ENCODE measurements around the gene FERMT1.

The FERMT1 gene

DNA sequence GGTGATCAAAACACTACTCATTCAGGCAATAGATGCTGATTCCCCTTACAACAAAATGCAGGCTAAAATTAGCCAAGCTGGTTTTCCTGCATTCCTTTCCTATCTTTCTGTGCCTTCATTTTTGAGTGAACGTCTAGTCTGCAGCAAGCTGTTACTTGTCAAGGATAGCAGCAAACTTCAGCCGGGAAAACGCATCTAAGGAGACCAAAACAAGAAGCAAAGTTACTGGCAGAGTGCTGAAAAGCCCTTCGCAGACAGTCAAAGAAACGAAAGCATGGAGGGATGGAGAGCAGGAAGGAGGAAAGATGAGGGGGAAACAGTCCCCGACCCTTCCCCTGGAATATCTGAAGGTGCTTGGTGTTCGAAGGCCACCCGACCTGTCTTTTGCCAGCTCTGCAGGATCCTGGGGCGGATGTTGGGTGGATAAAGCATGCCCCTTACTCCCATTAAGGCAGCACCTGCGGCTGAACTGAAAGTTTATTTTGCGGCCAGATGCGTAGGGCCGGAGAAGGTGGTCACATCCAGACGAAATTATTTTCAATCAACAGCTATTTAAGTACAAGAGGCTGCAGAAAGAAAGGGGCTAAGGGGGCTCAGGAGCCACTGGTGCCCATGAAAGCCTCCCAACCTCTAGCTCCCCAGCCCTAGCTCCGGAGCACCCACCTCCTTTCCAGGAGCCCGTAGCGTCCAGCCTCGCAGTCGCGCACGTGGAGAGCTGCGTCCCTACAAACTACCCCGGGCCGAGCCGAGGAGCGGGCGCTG lies 538 bp downstream of the FERMT1 start:
- Histone ChIP-seq H3K4me3 (ENCODE audit: low read depth, low read length) (peak overlapping the region; percentile 32), H3K36me3 (no peaks in the 10 kb centered on the region), H3K27ac (no peak overlapping the region), H3K9me3 (ENCODE audit: severe bottlenecking) (no peaks in the 10 kb centered on the region), H3K27me3 (ENCODE audit: insufficient read depth, low read depth, severe bottlenecking) (peaks cover 34% of the 10 kb centered on the region)
- TF ChIP-seq, protein P1, sequence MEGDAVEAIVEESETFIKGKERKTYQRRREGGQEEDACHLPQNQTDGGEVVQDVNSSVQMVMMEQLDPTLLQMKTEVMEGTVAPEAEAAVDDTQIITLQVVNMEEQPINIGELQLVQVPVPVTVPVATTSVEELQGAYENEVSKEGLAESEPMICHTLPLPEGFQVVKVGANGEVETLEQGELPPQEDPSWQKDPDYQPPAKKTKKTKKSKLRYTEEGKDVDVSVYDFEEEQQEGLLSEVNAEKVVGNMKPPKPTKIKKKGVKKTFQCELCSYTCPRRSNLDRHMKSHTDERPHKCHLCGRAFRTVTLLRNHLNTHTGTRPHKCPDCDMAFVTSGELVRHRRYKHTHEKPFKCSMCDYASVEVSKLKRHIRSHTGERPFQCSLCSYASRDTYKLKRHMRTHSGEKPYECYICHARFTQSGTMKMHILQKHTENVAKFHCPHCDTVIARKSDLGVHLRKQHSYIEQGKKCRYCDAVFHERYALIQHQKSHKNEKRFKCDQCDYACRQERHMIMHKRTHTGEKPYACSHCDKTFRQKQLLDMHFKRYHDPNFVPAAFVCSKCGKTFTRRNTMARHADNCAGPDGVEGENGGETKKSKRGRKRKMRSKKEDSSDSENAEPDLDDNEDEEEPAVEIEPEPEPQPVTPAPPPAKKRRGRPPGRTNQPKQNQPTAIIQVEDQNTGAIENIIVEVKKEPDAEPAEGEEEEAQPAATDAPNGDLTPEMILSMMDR (IDR thresholded peaks at IDR 0.05; ENCODE audit: low read depth, low read length) = no peak
- no peak for DNase-seq

DNA sequence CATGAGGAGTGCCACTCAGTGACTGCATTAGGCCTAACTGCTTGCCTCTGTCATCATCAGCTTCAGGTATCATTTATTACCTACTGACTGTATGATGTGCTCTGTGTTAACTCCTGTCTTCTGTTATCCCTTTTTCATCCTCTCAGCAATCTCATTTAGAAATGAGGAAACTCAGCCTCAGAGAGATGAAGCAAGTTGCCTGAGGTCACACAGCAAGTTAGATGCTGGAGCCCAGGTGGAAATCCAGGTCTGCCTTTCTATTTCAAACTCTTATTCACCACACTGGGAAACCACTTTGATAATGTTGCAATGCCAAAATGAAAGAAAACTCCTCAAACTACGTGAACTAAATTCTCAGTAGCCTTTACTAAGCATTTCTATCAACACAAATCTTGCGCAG lies 1.3 kb downstream of the FERMT1 start:
- Histone ChIP-seq H3K27ac (no peak overlapping the region), H3K27me3 (ENCODE audit: insufficient read depth, low read depth, severe bottlenecking) (peaks cover 29% of the 10 kb centered on the region), H3K4me3 (ENCODE audit: low read depth, low read length) (no peak overlapping the region), H3K36me3 (no peaks in the 10 kb centered on the region), H3K9me3 (ENCODE audit: severe bottlenecking) (no peaks in the 10 kb centered on the region)
- TF ChIP-seq, protein P1 (IDR thresholded peaks at IDR 0.05; ENCODE audit: low read depth, low read length) = no peak
- DNase-seq = no peak

DNA sequence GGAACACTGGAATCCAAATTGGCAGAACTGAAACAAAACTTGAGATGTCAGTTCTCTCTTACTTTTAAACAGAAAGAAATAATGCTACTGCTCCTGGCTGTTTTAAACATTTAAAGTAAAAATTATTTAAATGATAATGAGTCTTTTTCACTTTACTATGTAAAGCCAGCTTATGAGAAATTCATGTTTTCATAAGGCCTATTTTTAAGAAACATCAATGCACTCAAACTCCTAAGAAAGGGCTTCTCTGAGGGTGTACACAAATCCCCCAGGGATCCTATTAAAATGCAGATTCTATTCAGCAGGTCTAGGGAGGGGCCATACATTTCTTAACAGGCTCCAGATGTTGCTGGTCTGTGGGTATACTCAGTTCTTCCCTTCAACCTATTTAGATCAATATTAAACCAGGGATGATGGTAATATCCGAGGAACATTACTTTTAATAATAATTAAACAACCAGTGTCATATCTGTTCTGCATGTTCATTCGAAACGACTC lies 2.3 kb downstream of the FERMT1 start:
- no peak for DNase-seq
- Histone ChIP-seq H3K27me3 (ENCODE audit: insufficient read depth, low read depth, severe bottlenecking) (peaks cover 29% of the 10 kb centered on the region), H3K4me3 (ENCODE audit: low read depth, low read length) (no peak overlapping the region), H3K9me3 (ENCODE audit: severe bottlenecking) (no peaks in the 10 kb centered on the region), H3K36me3 (no peaks in the 10 kb centered on the region), H3K27ac (no peak overlapping the region)
- TF ChIP-seq, protein P1 (IDR thresholded peaks at IDR 0.05; ENCODE audit: low read depth, low read length) = no peak

DNA sequence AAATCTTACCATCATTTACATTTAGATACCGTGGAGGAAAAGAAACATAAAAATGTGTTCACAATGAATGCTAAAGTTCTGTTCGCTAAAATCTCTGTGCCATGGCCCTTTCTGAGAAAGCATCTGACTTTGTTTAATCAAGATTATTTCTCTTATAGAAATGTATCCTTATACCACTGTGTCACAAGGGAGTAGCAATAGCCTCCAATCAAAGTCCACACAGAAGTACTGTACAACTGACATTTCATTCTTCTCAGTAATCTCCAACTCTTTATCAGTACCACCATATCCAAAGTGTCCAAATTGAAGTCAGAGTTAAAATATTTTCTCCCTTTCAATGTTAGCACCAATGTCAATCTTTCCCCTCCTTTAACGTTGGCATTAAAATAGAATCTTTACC lies 6.1 kb downstream of the FERMT1 start:
- peaks cover 7% of the 10 kb centered on the region for H3K27me3 ChIP-seq (ENCODE audit: insufficient read depth, low read depth, severe bottlenecking)
- H3K4me3 ChIP-seq (ENCODE audit: low read depth, low read length) = no peak overlapping the region
- H3K9me3 ChIP-seq (ENCODE audit: severe bottlenecking) = peaks cover 7% of the 10 kb centered on the region
- no peak for DNase-seq
- TF ChIP-seq, protein P1 (IDR thresholded peaks at IDR 0.05; ENCODE audit: low read depth, low read length) = no peak
- H3K36me3 ChIP-seq = no peaks in the 10 kb centered on the region
- no peak overlapping the region for H3K27ac ChIP-seq

DNA sequence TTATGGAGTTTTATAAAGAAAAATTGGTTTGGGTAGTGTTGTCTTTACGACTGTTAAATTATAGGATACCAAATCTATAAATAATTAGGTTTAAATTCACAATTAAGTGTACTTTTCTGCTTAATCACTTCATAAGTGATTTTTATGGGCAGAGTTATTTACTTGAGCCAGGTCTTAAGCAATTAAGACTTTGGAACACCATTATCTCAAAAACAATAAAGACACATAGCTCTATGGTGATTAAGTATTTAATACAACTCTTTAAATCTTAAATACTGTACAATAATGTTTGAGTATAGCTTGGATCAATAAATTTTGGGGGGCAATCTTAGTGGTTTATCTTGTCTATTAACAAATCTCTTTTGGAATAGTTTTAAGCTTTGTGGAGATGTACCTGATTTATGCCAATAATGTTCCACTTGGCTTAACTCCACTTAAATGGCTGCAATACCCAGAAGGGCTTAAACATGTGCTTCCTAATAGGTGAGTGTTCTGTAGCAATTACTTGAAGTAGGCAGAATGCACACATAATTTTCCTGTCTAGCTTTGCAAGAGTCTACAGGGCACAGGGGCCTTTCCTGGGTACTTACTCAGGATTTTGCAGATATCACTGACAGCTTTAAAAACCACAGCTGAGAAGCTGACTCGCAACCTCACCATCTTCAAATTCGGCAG lies 7.5 kb downstream of the FERMT1 start:
- Histone ChIP-seq H3K36me3 (no peaks in the 10 kb centered on the region), H3K9me3 (ENCODE audit: severe bottlenecking) (peaks cover 7% of the 10 kb centered on the region), H3K27ac (no peak overlapping the region), H3K27me3 (ENCODE audit: insufficient read depth, low read depth, severe bottlenecking) (no peaks in the 10 kb centered on the region), H3K4me3 (ENCODE audit: low read depth, low read length) (no peak overlapping the region)
- DNase-seq = no peak
- TF ChIP-seq, protein P1 (IDR thresholded peaks at IDR 0.05; ENCODE audit: low read depth, low read length) = no peak

Measured in WERI-Rb-1 (cell line).